ENCODE data around the gene TNRC18.
"Not testable (repeated sequence)": the region's sequence is repeated elsewhere in the genome, so short reads cannot be mapped to it uniquely, and the experiment has no call there.

Gene TNRC18

GRCh38 chr7:5342631-5343030 lies 81.0 kb downstream of the TNRC18 start:
- Histone ChIP-seq H3K36me3 (ENCODE audit: control insufficient read depth, insufficient read depth, low read length) (peaks cover 38% of the 10 kb centered on the region), H3K27me3 (ENCODE audit: control insufficient read depth, insufficient read depth, low read length) (no peaks in the 10 kb centered on the region), H3K4me1 (ENCODE audit: control insufficient read depth, insufficient read depth, low read length) (no peaks in the 10 kb centered on the region), H3K9ac (ENCODE audit: low read length) (no peak overlapping the region), H3K27ac (ENCODE audit: low read depth, low read length) (no peak overlapping the region), H3K4me3 (ENCODE audit: low read length) (no peak overlapping the region)

- Histone ChIP-seq H3K4me1 (ENCODE audit: control insufficient read depth, insufficient read depth, low read length) (no peaks in the 10 kb centered on the region), H3K27ac (ENCODE audit: low read depth, low read length) (no peak overlapping the region), H3K36me3 (ENCODE audit: control insufficient read depth, insufficient read depth, low read length) (peaks cover 37% of the 10 kb centered on the region), H3K4me3 (ENCODE audit: low read length) (no peak overlapping the region), H3K9ac (ENCODE audit: low read length) (no peak overlapping the region), H3K27me3 (ENCODE audit: control insufficient read depth, insufficient read depth, low read length) (no peaks in the 10 kb centered on the region)
Observed at GRCh38 chr7:5339955-5340354, 83.7 kb downstream of the TNRC18 start.

- Histone ChIP-seq H3K27me3 (ENCODE audit: control insufficient read depth, insufficient read depth, low read length) (no peaks in the 10 kb centered on the region), H3K36me3 (ENCODE audit: control insufficient read depth, insufficient read depth, low read length) (peaks cover 25% of the 10 kb centered on the region), H3K4me3 (ENCODE audit: low read length) (no peak overlapping the region), H3K4me1 (ENCODE audit: control insufficient read depth, insufficient read depth, low read length) (no peaks in the 10 kb centered on the region), H3K27ac (ENCODE audit: low read depth, low read length) (no peak overlapping the region), H3K9ac (ENCODE audit: low read length) (no peak overlapping the region)
Observed at GRCh38 chr7:5337047-5337446, 86.6 kb downstream of the TNRC18 start.

- Histone ChIP-seq H3K4me1 (ENCODE audit: control insufficient read depth, insufficient read depth, low read length) (no peaks in the 10 kb centered on the region), H3K9ac (ENCODE audit: low read length) (no peak overlapping the region), H3K27me3 (ENCODE audit: control insufficient read depth, insufficient read depth, low read length) (no peaks in the 10 kb centered on the region), H3K27ac (ENCODE audit: low read depth, low read length) (no peak overlapping the region), H3K4me3 (ENCODE audit: low read length) (no peak overlapping the region), H3K36me3 (ENCODE audit: control insufficient read depth, insufficient read depth, low read length) (peaks cover 33% of the 10 kb centered on the region)
Observed at GRCh38 chr7:5334671-5335070, 89.0 kb downstream of the TNRC18 start.

GRCh38 chr7:5333121-5334045 lies 90.3 kb downstream of the TNRC18 start:
- Histone ChIP-seq H3K27me3 (ENCODE audit: control insufficient read depth, insufficient read depth, low read length) (no peaks in the 10 kb centered on the region), H3K4me3 (ENCODE audit: low read length) (no peak overlapping the region), H3K27ac (ENCODE audit: low read depth, low read length) (no peak overlapping the region), H3K36me3 (ENCODE audit: control insufficient read depth, insufficient read depth, low read length) (peaks cover 34% of the 10 kb centered on the region), H3K9ac (ENCODE audit: low read length) (no peak overlapping the region), H3K4me1 (ENCODE audit: control insufficient read depth, insufficient read depth, low read length) (no peaks in the 10 kb centered on the region)

- H3K9ac ChIP-seq (ENCODE audit: low read length): no peak overlapping the region
- H3K4me3 ChIP-seq (ENCODE audit: low read length): no peak overlapping the region
- no peak overlapping the region for H3K27ac ChIP-seq (ENCODE audit: low read depth, low read length)
- H3K4me1 ChIP-seq (ENCODE audit: control insufficient read depth, insufficient read depth, low read length): no peaks in the 10 kb centered on the region
- H3K36me3 ChIP-seq (ENCODE audit: control insufficient read depth, insufficient read depth, low read length): peaks cover 31% of the 10 kb centered on the region
- H3K27me3 ChIP-seq (ENCODE audit: control insufficient read depth, insufficient read depth, low read length): no peaks in the 10 kb centered on the region
Observed at GRCh38 chr7:5332579-5332978, 91.1 kb downstream of the TNRC18 start.

- no peak overlapping the region for H3K27ac ChIP-seq (ENCODE audit: low read depth, low read length)
Observed at GRCh38 chr7:5330288-5330687, 93.3 kb downstream of the TNRC18 start.

GRCh38 chr7:5324961-5325360 lies 98.7 kb downstream of the TNRC18 start:
- Histone ChIP-seq H3K36me3 (ENCODE audit: control insufficient read depth, insufficient read depth, low read length) (peaks cover 29% of the 10 kb centered on the region), H3K27me3 (ENCODE audit: control insufficient read depth, insufficient read depth, low read length) (no peaks in the 10 kb centered on the region), H3K9ac (ENCODE audit: low read length) (no peak overlapping the region), H3K4me1 (ENCODE audit: control insufficient read depth, insufficient read depth, low read length) (no peaks in the 10 kb centered on the region), H3K27ac (ENCODE audit: low read depth, low read length) (no peak overlapping the region), H3K4me3 (ENCODE audit: low read length) (no peak overlapping the region)

More at GRCh38 chr7:5330288-5330687, 93.3 kb downstream of the TNRC18 start:
- H3K9ac ChIP-seq (ENCODE audit: low read length): no peak overlapping the region
- no peaks in the 10 kb centered on the region for H3K27me3 ChIP-seq (ENCODE audit: control insufficient read depth, insufficient read depth, low read length)
- no peaks in the 10 kb centered on the region for H3K4me1 ChIP-seq (ENCODE audit: control insufficient read depth, insufficient read depth, low read length)
- H3K4me3 ChIP-seq (ENCODE audit: low read length): no peak overlapping the region
- H3K36me3 ChIP-seq (ENCODE audit: control insufficient read depth, insufficient read depth, low read length): peaks cover 28% of the 10 kb centered on the region

GRCh38 chr7:5323800-5324781 lies 99.5 kb downstream of the TNRC18 start:
- not testable (repeated sequence) for H3K4me1 ChIP-seq (ENCODE audit: control insufficient read depth, insufficient read depth, low read length); H3K27ac ChIP-seq (ENCODE audit: low read depth, low read length); H3K4me3 ChIP-seq (ENCODE audit: low read length); H3K27me3 ChIP-seq (ENCODE audit: control insufficient read depth, insufficient read depth, low read length); H3K9ac ChIP-seq (ENCODE audit: low read length)
- H3K36me3 ChIP-seq (ENCODE audit: control insufficient read depth, insufficient read depth, low read length): peaks cover 31% of the 10 kb centered on the region

- Histone ChIP-seq H3K9ac (ENCODE audit: low read length) (no peak overlapping the region), H3K4me3 (ENCODE audit: low read length) (no peak overlapping the region)
Observed at GRCh38 chr7:5322621-5323410, 100.8 kb downstream of the TNRC18 start.

GRCh38 chr7:5320802-5321396 lies 102.7 kb downstream of the TNRC18 start:
- H3K4me1 ChIP-seq (ENCODE audit: control insufficient read depth, insufficient read depth, low read length): no peaks in the 10 kb centered on the region
- H3K27me3 ChIP-seq (ENCODE audit: control insufficient read depth, insufficient read depth, low read length): no peaks in the 10 kb centered on the region
- peaks cover 27% of the 10 kb centered on the region for H3K36me3 ChIP-seq (ENCODE audit: control insufficient read depth, insufficient read depth, low read length)
- no peak overlapping the region for H3K4me3 ChIP-seq (ENCODE audit: low read length)
- H3K9ac ChIP-seq (ENCODE audit: low read length): no peak overlapping the region
- no peak overlapping the region for H3K27ac ChIP-seq (ENCODE audit: low read depth, low read length)

More at GRCh38 chr7:5322621-5323410, 100.8 kb downstream of the TNRC18 start:
- Histone ChIP-seq H3K27ac (ENCODE audit: low read depth, low read length) (no peak overlapping the region), H3K27me3 (ENCODE audit: control insufficient read depth, insufficient read depth, low read length) (no peaks in the 10 kb centered on the region), H3K36me3 (ENCODE audit: control insufficient read depth, insufficient read depth, low read length) (peaks cover 32% of the 10 kb centered on the region), H3K4me1 (ENCODE audit: control insufficient read depth, insufficient read depth, low read length) (no peaks in the 10 kb centered on the region)

Data from rectal smooth muscle tissue (tissue), 1 donor.